ENCODE measurements around the gene GGTLC1. TPM values are rescaled to one million over a fixed set of nuclear protein-coding genes. Genes with fewer than 3 reads are reported as not detected.

GGTLC1 gene
- total and polyA plus RNA-seq, 11 donors = not detected

DNA sequence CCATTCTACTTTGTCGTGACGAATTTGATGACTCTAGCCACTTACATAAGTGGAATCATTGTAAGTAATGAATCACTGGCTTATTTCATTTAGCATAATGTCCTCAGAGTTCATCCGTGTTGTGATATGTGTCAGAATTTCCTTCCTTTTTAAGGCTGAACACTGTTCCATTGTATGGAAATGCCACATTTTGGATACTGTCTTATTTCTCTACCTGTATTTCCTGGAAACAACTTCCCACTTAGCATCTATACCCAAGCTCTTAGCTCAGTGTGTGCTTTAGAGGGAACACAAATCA lies 28.8 kb upstream of the GGTLC1 start:
- DNase-seq (no peak), ATAC-seq (peak in 1 of 4 donors; percentile 50)
- 43 to 60% (median 46%) methylated on average over 3 of the region's 3 CpGs for WGBS, 4 donors
- Histone ChIP-seq H3K27ac (no peak overlapping the region), H3K27me3 (peaks cover 0 to 29% (median 5%) of the 10 kb centered on the region in 9 donors), H3K36me3 (no peaks in the 10 kb centered on the region), H3K4me3 (no peak overlapping the region), H3K9me3 (no peaks in the 10 kb centered on the region), H3K4me1 (no peaks in the 10 kb centered on the region)
- intact Hi-C loops (cut with DNase I) = no loop called here
- TF ChIP-seq POLR2A (IDR thresholded peaks at IDR 0.05) = no peak
- TF ChIP-seq, protein P1, sequence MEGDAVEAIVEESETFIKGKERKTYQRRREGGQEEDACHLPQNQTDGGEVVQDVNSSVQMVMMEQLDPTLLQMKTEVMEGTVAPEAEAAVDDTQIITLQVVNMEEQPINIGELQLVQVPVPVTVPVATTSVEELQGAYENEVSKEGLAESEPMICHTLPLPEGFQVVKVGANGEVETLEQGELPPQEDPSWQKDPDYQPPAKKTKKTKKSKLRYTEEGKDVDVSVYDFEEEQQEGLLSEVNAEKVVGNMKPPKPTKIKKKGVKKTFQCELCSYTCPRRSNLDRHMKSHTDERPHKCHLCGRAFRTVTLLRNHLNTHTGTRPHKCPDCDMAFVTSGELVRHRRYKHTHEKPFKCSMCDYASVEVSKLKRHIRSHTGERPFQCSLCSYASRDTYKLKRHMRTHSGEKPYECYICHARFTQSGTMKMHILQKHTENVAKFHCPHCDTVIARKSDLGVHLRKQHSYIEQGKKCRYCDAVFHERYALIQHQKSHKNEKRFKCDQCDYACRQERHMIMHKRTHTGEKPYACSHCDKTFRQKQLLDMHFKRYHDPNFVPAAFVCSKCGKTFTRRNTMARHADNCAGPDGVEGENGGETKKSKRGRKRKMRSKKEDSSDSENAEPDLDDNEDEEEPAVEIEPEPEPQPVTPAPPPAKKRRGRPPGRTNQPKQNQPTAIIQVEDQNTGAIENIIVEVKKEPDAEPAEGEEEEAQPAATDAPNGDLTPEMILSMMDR (IDR thresholded peaks at IDR 0.05) = no peak

DNA sequence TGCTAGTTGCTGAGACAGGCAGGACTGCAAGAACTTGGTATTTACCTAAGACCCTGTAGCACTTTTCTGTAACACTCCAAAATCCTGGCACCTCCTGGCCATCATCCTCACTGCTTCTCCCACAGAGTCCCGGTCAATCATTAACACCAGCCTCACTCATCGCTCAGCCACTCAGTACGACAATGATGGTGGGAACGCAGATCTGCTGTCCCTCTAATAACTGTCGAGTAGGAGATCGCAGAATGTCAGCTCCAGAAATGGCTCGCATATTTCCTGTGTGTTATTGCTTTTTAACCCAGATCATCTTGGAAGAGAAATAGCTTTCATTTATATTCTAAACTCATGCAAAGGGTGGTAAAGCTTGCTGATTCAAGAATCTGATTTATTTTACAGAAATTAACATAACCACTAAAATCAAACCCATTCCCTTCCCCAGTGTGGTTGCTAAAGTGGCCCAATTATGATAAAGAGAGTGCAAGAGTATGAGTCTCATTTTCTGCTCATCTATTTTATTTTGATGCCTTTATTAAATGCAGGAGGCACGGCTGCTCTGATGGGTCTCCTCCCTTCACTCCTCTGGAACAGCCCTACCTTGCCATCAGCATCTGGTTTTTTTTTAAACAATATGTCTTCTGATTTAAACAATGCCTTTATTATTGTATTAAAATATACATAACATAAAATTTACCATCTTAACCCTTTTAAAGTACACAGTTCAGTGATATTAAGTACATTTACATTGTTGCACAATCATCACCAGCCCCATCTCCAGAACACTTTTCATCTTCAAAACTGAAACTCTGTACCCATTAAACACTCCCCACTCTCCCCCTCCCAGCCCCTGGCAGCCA lies 28.3 kb upstream of the GGTLC1 start:
- ATAC-seq = no peak
- H3K27me3 ChIP-seq = peaks cover 0 to 31% (median 5%) of the 10 kb centered on the region in 9 donors
- H3K9me3 ChIP-seq = no peaks in the 10 kb centered on the region
- no peak overlapping the region for H3K27ac ChIP-seq
- DNase-seq = no peak
- no peak for TF ChIP-seq POLR2A (IDR thresholded peaks at IDR 0.05)
- TF ChIP-seq, protein P1 (IDR thresholded peaks at IDR 0.05) = no peak
- no peaks in the 10 kb centered on the region for H3K4me1 ChIP-seq
- no peaks in the 10 kb centered on the region for H3K36me3 ChIP-seq
- intact Hi-C loops (cut with DNase I) = no loop called here
- WGBS, 4 donors = 63 to 69% (median 66%) methylated on average over 8 of the region's 8 CpGs
- no peak overlapping the region for H3K4me3 ChIP-seq

DNA sequence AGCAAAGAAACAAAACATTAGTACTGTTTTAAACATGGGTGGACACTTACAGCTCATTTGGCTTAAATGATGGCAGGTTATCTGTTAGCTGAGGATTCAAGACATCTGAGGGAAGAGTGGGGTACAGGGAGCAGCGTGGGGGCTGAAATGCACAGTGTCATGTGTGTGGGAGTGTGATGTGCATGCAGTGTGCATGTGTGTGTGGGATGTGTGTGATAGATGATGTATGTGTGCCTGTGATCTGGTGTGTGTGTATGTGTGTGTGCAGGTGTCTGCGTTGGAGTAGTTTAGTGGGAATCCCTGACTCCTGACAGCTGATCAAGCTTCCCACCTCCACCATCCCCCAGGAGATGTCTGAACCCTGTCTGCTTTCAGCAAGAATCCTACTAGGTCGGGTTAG lies 25.4 kb upstream of the GGTLC1 start:
- H3K27ac ChIP-seq = no peak overlapping the region
- no peak for DNase-seq
- no peaks in the 10 kb centered on the region for H3K4me1 ChIP-seq
- peaks cover 0 to 27% (median 4%) of the 10 kb centered on the region in 9 donors for H3K27me3 ChIP-seq
- H3K9me3 ChIP-seq = no peaks in the 10 kb centered on the region
- intact Hi-C loops (cut with DNase I) = no loop called here
- no peak for ATAC-seq
- H3K4me3 ChIP-seq = no peak overlapping the region
- 69 to 83% (median 78%) methylated on average over 3 of the region's 3 CpGs for WGBS, 4 donors
- H3K36me3 ChIP-seq = no peaks in the 10 kb centered on the region
- TF ChIP-seq, protein P1 (IDR thresholded peaks at IDR 0.05) = no peak
- TF ChIP-seq POLR2A (IDR thresholded peaks at IDR 0.05) = no peak

DNA sequence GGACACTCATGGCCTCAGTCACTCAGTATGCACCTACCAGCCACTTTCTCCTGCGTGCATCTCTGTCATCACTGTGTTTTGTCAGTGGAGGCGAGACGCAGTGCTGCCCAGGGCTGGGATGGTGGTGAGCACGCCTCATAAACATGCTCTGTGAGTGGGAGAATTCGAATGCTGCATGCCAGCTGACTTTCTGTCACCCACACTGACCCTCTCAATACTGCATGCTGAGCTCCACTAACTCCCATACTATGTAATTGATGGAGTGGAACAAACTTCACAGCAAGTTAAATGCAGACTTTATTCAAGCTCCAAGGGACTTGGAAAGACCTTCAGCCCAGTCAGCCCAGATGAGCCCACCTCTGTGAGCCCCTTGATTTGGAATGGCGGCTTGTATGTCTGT lies 22.7 kb upstream of the GGTLC1 start:
- intact Hi-C loops (cut with DNase I) = no loop called here
- 80 to 86% (median 82%) methylated on average over 5 to 6 of the region's 6 CpGs for WGBS, 4 donors
- ATAC-seq (no peak), DNase-seq (no peak)
- Histone ChIP-seq H3K4me1 (peaks cover 0 to 4% (median 0%) of the 10 kb centered on the region in 12 donors), H3K4me3 (no peak overlapping the region), H3K27ac (no peak overlapping the region), H3K36me3 (no peaks in the 10 kb centered on the region), H3K9me3 (no peaks in the 10 kb centered on the region), H3K27me3 (peaks cover 0 to 20% (median 0%) of the 10 kb centered on the region in 9 donors)
- TF ChIP-seq POLR2A (IDR thresholded peaks at IDR 0.05) = no peak
- TF ChIP-seq, protein P1 (IDR thresholded peaks at IDR 0.05) = no peak

Data from heart left ventricle (tissue), 16 donors.